Cardiac ventricle fibroblast (primary cell): ENCODE measurements around the gene LIPI. TPM values are rescaled to one million over a fixed set of nuclear protein-coding genes. Genes with fewer than 3 reads are reported as not detected.

Source experiments
- total RNA-seq: library from RNA; depleted of rRNA; stranded (reverse); fragments of >200 nt; gene quantifications from 2 replicates; pipeline ENCODE4 v1.2.3, GENCODE V29; 2015

Gene LIPI
- not detected in 2 replicates for total RNA-seq

DNA sequence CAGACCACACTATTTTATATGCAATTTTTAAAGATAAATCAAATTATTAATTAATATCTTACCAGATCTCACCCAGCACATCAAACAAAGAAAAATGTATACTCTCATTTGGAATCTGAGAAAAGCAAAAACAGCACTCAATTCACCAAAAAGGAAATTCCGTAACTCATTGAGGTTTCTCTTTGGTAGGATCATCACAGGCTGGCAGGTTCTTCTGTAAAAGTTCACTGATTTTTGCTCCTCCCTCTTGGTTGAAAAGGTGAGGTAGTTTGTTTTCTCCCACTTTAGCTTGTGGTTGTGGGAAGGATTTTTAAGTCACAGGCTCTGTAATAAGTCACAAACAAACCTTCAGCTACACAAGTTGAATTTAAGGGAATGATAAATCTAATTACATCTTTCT is at the start of gene LIPI:
Gene LIPI (minus strand): TSS at position 218 of the 400 bp plus-strand sequence. CDS start 110 bp downstream, at position 108.

DNA sequence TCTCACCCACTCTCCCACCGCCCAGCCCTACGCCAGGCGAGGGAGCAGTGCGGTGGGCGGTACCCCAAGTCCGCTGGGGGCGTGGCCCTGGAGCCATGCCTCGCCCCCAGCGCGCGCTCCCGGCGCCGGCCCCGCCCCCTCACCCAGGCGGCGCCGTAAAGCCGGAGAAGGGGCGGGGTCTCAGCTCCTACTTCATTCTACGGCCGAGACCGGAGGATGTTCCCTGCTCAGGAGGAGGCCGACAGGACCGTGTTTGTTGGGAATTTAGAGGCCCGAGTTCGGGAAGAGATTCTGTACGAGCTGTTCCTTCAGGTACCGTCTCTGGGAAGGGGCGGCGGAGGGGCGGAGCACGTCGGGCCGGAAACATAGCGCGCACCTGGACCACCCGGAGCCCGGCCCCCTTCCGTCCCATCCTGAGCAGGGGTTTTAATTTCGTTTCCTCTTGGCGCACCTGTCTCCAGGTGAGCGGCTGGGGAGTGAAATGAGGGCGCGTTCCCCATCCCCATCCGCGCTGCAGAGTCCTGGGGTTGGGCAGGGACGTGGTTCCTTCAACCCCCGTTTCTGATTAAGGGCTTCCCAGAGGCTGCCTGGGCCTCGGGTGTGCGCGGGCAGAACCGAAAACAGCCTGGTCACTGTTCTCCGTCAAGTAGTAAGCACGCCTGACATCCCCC is 5.4 kb upstream of the LIPI start, which contains the start of gene RBM11:
Gene RBM11 (plus strand): TSS at position 187 of the 671 bp plus-strand sequence. CDS start 30 bp downstream, at position 217.

Other genes starting within 250 kb of the LIPI start
- not detected in 2 replicates for gene RBM11, start 5.2 kb upstream of the LIPI start, total RNA-seq
- 20.0 and 27.8 TPM in 2 replicates for gene HSPA13, start 172.2 kb upstream of the LIPI start, total RNA-seq